ENCODE measurements around the gene ZDHHC11. TPM values are rescaled to one million over a fixed set of nuclear protein-coding genes. Genes with fewer than 3 reads are reported as not detected.
"Not testable (repeated sequence)": the region's sequence is repeated elsewhere in the genome, so short reads cannot be mapped to it uniquely, and the experiment has no call there.

The ZDHHC11 gene
- total RNA-seq, 1 donor from 2014 or later, result 25.2 TPM

- peak; percentile 0 for DNase-seq
These were observed 90.9 kb downstream of the ZDHHC11 start for GRCh38 chr5:759781-760362.

GRCh38 chr5:759111-759751 lies 91.6 kb downstream of the ZDHHC11 start:
- peak; percentile 87 for DNase-seq

GRCh38 chr5:758698-759053 lies 92.1 kb downstream of the ZDHHC11 start:
- DNase-seq, result no peak

GRCh38 chr5:757931-758697 lies 92.7 kb downstream of the ZDHHC11 start:
- peak; percentile 85 for DNase-seq

- DNase-seq, result peak; percentile 20
These were observed 93.3 kb downstream of the ZDHHC11 start for GRCh38 chr5:757346-757930.

GRCh38 chr5:756865-757345 lies 93.9 kb downstream of the ZDHHC11 start:
- peak; percentile 58 for DNase-seq

GRCh38 chr5:756171-756570 lies 94.6 kb downstream of the ZDHHC11 start:
- no peak for DNase-seq

- DNase-seq, result not testable (repeated sequence)
These were observed 96.6 kb downstream of the ZDHHC11 start for GRCh38 chr5:754143-754632.

GRCh38 chr5:753567-754142 lies 97.1 kb downstream of the ZDHHC11 start:
- not testable (repeated sequence) for DNase-seq

GRCh38 chr5:752532-753115 lies 98.2 kb downstream of the ZDHHC11 start:
- not testable (repeated sequence) for DNase-seq

- DNase-seq, result not testable (repeated sequence)
These were observed 98.8 kb downstream of the ZDHHC11 start for GRCh38 chr5:751992-752391.

GRCh38 chr5:751496-751895 lies 99.3 kb downstream of the ZDHHC11 start:
- no peak for DNase-seq

- DNase-seq, result not testable (repeated sequence)
These were observed 100.6 kb downstream of the ZDHHC11 start for GRCh38 chr5:750226-750625.

GRCh38 chr5:749101-749670 lies 101.6 kb downstream of the ZDHHC11 start:
- DNase-seq, result no peak

- DNase-seq, result not testable (repeated sequence)
These were observed 102.5 kb downstream of the ZDHHC11 start for GRCh38 chr5:748011-748980.

GRCh38 chr5:747303-747844 lies 103.4 kb downstream of the ZDHHC11 start:
- DNase-seq, result not testable (repeated sequence)

- DNase-seq, result no peak
These were observed 104.5 kb downstream of the ZDHHC11 start for GRCh38 chr5:746258-746761.

Data from tongue (tissue), 2 donors.